ENCODE data around the gene ATP2B2.

ATP2B2 gene

DNA sequence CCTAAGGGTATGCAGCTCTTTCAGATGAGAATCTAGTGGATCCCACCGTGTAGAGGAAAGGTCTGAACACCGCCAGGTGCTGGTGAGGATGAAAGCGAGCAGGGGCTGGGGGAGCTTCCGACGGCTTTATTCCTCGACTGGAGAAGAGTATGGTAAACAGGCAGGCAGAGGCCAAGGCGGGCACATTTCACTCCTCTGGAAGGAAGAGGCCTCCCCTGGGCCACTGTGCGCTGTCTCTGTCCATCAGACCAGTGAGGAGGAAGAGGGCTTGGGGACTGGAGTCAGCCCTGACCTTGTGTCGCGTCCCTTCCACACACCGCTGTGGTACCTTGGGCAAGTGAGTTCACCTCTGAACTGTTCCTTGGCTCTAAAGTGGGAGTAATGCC is 216.8 kb downstream of the ATP2B2 start:
- no peak for DNase-seq (ENCODE audit: extremely low read depth in 1 of 2, low read depth in 1 of 2)

DNA sequence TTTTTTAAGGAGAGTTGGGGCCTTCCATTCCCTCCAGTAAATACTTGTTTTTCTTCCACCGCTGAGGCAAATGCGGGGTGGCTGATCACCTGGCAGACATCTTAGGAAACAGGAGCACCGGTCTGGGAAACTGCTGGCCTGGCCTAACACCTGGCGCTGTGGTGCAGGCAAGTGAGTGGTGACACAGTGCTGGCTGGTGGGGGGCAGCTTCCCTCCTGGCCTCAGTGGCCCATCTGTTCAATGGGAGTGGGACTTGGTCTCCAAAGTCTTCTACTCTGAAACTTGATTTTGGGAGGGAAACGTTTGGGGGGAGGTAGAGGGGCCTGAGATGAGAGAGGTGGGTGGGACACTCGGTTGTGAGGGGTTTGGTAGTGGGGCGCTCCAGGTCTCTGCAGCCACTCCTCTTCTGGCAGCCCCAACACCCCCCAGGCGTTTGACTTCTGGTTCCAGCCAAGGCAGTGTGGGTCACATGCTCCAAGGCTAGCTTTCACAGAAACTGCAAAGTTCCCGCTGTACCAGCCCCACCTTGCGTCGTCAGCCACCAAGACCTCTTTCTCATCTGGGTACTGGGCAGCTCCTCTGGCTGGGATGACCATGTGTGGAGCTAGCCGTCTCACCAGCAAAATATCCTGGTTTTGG is 217.3 kb downstream of the ATP2B2 start:
- DNase-seq (ENCODE audit: extremely low read depth in 1 of 2, low read depth in 1 of 2), result no peak

DNA sequence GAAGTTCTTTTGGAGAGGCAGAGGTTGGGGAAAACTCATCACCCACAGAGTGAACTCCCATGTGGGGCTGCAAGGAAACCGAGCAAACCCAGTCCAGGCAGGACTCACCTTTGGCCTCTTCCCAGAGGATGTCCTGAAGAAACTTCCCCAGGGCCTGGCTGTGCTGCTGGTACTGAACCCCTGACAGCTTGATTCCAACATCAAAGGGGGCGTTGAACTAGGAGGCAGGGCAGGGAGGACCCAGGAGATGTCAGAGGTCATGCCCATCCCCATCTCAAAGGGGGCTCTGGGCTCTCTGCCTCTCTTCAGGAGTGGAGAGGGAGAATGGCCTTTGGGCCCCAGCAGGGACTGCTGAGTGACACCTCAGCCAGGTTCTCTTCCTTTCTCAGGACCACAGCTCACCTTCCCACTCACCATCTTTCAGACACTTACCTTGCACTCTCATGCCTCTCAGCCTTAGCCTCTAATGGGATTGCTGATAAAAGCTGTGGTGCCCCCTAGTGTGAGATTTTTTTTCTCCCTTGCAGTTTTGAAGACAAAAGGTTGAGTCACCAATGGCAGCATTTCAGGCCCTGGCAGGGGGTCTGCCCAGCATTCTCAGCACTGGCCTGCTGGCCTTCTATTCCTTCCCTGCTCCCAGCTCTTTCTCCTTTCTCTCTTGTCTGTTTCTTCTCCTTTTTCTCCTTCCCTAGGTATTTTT is 218.6 kb downstream of the ATP2B2 start:
- no peak for DNase-seq (ENCODE audit: extremely low read depth in 1 of 2, low read depth in 1 of 2)

DNA sequence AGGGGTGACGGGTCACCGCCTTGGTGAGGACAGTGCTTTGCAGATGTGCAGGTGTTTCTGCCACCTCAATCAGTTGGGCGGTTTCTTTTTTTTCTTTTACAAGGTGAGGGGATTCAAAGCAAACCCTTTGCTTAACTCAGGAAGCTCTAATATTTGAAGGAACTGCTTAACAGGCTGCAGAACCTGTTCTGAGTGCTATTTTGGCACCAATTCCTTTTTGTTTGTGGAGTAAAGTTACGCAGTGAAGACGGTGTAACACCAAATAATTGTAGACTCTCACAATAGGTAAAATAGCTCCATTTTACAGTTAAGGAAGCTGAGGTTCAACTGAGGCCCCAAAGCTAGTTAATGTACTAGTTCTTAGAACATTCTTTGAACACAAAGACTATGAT is 219.3 kb downstream of the ATP2B2 start:
- DNase-seq (ENCODE audit: extremely low read depth in 1 of 2, low read depth in 1 of 2), result no peak

DNA sequence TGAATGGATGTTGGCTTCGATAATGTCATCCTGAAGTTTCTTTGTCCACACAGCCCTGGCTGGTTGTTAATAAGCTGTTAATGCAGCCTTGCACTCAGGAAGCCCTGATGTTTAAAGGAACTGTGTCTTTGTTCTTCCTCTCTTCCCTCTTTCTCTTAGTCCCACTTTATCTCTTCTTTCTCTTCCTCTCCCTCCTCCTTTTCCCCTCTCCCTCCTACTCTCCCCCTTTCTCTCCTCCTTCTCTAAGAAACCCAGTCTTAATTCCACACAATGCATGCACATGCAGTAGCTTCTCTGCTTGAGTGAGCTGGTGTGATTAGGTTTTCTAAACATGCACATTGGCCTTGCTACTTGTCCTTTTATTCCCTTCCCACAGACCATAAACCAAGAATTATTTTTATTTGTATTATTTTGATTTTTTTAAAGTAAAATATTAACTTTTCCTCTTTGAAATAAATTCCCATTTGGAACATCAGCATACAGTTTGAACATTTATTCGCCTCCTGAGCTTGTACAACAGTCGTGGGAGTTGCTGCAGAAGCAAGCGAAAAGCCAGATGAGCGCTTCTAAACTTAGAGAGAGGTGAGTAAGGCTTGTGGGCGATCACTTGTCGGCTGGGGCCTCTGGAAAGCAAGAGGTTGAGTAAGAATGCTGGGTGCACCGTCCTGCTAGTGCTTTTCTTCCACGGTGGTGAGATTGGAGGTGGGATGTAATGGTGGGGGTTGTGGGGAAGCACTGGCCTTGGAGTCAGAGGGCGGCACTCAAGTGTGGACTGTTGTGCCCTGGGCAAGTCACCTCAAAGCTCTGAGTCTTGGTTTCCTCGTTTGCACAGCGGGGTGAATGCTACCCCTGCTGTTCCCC is 219.9 kb downstream of the ATP2B2 start:
- no peak for DNase-seq (ENCODE audit: extremely low read depth in 1 of 2, low read depth in 1 of 2)

DNA sequence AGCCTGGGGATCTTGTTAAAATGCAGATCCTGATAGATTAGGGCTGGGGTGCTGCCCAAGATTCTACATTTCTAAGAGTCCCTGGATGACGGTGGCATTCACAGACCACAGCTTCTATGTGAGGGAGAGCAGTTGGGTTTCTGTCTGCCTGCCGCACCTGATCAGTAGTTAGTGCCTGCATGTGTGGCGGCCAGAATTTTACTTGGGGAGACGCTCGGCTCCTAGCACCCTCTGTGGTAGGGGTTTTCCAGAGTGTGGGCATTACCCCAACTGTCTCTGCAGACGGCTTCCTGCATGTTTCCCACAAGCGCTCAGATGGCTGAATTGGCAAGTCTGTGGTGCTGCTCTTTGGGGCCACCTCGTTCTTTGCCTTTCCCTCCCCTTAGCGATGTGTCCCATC is 220.9 kb downstream of the ATP2B2 start:
- DNase-seq (ENCODE audit: extremely low read depth in 1 of 2, low read depth in 1 of 2), result no peak

DNA sequence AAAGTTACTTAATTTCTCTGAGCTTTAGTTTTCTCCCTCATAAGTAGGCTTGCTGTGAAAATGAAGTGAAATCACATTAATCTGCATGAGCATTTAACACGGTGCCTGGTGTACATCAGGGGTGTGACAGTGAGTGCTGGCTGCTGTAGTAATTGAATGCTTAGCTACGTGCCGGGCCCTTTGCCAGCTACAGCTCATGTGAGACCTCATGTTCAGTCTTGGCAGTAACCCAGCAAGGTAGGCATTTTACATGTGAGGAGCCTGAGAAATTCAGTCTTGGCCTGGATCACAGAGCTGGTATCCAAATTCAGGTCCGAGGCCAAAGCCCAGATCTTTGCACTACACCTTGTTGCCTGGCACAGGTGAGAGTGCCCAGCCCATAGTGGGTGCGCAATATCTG is 221.7 kb downstream of the ATP2B2 start:
- DNase-seq (ENCODE audit: extremely low read depth in 1 of 2, low read depth in 1 of 2), result no peak

DNA sequence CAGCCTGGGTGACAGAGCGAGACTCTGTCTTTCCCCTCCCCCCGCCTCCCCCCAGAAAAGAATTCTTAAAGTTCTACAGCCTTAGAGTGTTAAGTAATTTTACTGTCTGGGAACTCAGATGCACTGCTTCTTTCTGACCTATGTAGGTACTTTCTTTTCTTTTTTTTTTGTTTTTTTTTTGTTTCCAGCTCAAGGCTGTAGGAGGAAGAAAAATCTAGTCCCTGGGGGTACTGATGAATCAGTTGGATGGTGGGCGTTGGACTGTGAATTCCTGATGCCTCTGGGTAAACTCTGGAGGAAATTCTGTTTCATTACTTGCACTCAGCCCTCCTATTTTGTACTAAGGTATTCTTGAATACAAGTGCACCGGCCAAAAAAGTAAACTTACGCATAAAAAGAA is 223.4 kb downstream of the ATP2B2 start:
- DNase-seq (ENCODE audit: extremely low read depth in 1 of 2, low read depth in 1 of 2), result no peak

DNA sequence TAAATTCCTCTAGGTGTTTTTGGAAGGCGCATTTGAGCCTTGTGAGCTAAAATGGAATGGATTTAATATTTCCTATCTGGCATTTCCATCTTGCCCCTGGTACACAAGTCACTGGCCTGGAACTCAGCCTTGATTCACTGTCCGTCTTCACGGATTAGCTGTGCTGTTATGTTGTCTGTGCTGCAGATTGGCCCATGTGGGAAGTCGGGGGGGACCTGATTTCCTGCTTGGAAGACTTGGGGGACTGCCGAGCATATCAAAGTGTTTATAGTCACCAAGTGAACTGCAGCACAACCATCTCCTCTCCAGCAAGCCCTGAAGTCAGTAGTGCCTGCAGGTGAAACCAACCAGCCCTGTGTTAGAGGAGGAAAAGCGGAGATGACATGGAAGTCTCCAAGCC is 224.8 kb downstream of the ATP2B2 start:
- no peak for DNase-seq (ENCODE audit: extremely low read depth in 1 of 2, low read depth in 1 of 2)

DNA sequence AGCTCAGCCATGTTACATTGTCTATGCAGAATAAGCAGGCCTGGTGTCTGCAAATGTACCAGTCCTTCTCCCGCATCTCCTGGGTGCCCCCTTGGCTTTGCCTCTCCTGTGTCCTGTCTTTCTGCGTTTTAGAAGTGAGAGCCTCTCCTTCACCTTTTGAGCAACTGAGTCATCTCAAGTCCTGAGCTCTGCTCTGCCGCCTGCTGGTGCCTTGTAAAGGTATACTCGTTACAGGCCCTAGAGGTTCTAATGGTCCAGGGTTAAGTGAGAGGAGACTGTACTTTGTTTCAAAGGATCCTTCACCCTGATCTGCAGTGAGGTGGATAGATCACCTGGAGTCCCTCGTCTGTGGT is 225.2 kb downstream of the ATP2B2 start:
- no peak for DNase-seq (ENCODE audit: extremely low read depth in 1 of 2, low read depth in 1 of 2)

DNA sequence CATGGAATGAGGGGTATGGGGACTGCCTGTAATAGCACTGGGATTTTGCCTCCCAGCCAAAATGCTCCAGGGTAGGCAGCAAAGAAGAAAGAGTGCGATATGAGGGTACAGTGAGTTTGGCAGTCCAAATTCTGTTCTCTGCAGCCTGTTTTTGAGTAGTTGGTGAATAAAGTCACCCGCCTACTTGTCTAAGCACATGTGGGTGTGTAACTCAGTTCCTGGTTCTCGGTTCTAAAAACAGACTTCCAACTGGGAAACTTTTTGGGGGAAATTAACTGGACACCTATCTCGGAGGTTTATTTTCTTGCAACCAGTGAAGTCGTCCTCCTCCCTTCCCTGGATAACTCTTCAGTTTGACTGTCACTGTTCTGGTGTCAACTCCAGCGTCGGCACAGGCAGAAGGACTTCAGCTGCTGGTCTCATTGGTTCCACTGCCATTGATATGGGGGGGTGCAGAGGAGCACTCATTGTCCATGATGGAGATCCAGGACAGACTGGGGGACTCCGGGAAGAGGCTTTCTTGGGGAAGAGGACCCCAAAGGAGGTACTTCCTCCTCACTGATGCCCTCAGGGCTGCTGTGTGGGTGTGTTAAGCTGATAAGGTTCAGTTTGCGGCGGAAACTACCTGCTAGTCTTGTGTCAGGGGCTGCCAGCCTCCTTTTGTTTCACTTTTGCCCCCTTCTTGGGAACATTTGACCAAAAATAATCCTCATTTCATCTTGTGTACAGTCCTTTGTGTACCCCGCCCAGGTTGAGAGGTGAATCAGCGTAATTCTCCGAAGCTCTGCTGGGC is 225.8 kb downstream of the ATP2B2 start:
- DNase-seq (ENCODE audit: extremely low read depth in 1 of 2, low read depth in 1 of 2), result no peak

DNA sequence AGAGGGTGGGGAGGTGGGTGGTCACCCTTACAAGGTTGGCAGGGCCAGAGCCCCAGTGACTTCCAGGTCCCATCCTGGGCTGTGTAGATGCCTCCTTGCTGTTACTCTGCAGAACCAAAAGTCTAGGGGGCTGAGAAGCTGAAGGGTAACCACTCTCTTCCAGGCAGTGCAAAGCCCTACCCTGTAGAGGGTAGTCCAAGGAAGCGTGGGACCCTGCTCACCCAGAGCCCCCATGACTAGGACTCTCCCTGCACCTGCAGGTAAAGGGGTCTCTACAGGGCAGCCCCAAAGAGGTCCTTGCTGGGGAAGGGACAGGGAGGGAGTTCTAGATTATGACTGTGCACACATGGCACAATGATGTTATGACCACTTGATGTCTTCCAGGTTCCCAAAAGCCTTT is 226.9 kb downstream of the ATP2B2 start:
- no peak for DNase-seq (ENCODE audit: extremely low read depth in 1 of 2, low read depth in 1 of 2)

DNA sequence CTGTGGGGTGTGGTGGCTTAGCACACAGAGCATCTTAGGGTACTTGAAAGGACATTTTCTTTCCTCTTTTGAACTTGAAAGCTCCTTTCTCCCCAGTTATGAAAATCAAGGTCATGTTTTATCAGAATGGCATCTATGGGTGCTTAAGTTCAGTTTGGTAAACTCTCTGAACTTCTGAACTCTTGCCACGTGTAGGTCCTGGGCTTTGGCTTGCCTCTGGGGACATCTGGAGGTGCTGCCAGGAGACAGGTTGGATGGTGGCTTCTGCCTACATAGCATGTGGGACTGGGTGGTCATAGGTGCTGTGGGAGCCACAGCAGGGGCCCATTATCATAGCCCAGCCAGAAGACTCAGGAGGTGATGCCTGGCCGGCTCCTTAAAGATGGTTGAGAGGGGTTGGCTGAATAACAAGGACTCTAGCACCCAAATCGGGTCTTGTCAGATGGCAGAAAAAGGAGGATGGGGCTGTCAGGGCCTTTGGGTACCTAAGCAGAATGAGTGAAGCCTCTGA is 228.2 kb downstream of the ATP2B2 start:
- no peak for DNase-seq (ENCODE audit: extremely low read depth in 1 of 2, low read depth in 1 of 2)

DNA sequence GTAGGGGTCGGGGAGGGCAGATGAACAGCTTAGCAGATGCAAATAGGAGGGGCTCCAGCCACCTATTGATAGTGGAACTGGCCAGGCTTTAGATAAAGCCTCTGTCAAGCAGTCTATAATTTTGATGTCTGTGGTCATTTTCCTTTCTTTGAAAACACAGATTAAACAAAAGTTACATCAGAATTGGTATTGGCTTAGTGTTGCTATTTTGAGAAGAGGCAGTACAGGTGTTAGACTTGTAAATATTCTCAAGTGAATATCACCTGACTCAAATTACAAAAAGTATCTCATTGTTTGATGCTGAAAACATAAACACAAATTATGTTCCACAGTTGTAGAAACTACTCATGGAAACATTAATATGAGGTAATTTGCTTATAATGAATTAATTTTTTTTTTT is 230.8 kb downstream of the ATP2B2 start:
- DNase-seq (ENCODE audit: extremely low read depth in 1 of 2, low read depth in 1 of 2), result no peak
